ENCODE results near the gene ZNF773.
"Not testable (repeated sequence)": the region's sequence is repeated elsewhere in the genome, so short reads cannot be mapped to it uniquely, and the experiment has no call there.

ZNF773 gene

GRCh38 chr19:57499680-57500395, at the start of gene ZNF773:
Gene ZNF773 (plus strand): TSS chr19:57499938. CDS start chr19:57500081, 143 bp downstream.
- H3K4me1 Mint-ChIP-seq: peaks cover 36% of the 10 kb centered on the region
- peaks cover 46% of the 10 kb centered on the region for H3K36me3 Mint-ChIP-seq
- not testable (repeated sequence) for H3K27me3 Mint-ChIP-seq
- peak within 1 kb of the TSS; percentile 96 for H3K27ac Mint-ChIP-seq
- peaks cover 28% of the 10 kb centered on the region for H3K9me3 Mint-ChIP-seq
- H3K4me3 Mint-ChIP-seq: peak within 1 kb of the TSS; percentile 93

- H3K27me3 Mint-ChIP-seq: no peaks in the 10 kb centered on the region
- peaks cover 42% of the 10 kb centered on the region for H3K36me3 Mint-ChIP-seq
- H3K4me3 Mint-ChIP-seq: no peak overlapping the region
- no peaks in the 10 kb centered on the region for H3K4me1 Mint-ChIP-seq
- no peak overlapping the region for H3K27ac Mint-ChIP-seq
- H3K9me3 Mint-ChIP-seq: peaks cover 27% of the 10 kb centered on the region
Observed at GRCh38 chr19:57452307-57452706, 47.4 kb upstream of the ZNF773 start.

- Mint-ChIP-seq H3K9me3 (peaks cover 47% of the 10 kb centered on the region), H3K4me1 (no peaks in the 10 kb centered on the region), H3K36me3 (peaks cover 45% of the 10 kb centered on the region), H3K4me3 (no peak overlapping the region), H3K27ac (no peak overlapping the region), H3K27me3 (no peaks in the 10 kb centered on the region)
Observed at GRCh38 chr19:57465680-57466381, 33.9 kb upstream of the ZNF773 start.

- no peak overlapping the region for H3K4me3 Mint-ChIP-seq
- peaks cover 50% of the 10 kb centered on the region for H3K9me3 Mint-ChIP-seq
- no peaks in the 10 kb centered on the region for H3K4me1 Mint-ChIP-seq
- H3K36me3 Mint-ChIP-seq: peaks cover 46% of the 10 kb centered on the region
- no peak overlapping the region for H3K27ac Mint-ChIP-seq
- no peaks in the 10 kb centered on the region for H3K27me3 Mint-ChIP-seq
Observed at GRCh38 chr19:57466489-57466888, 33.2 kb upstream of the ZNF773 start.

GRCh38 chr19:57473646-57474045, 26.1 kb upstream of the ZNF773 start:
- Mint-ChIP-seq H3K36me3 (peaks cover 76% of the 10 kb centered on the region), H3K27ac (no peak overlapping the region), H3K4me1 (peaks cover 20% of the 10 kb centered on the region), H3K27me3 (no peaks in the 10 kb centered on the region), H3K9me3 (peaks cover 54% of the 10 kb centered on the region), H3K4me3 (no peak overlapping the region)

GRCh38 chr19:57477191-57478008, 22.3 kb upstream of the ZNF773 start, which contains the start of gene ZNF772:
Gene ZNF772 (minus strand): TSS chr19:57477566. CDS start chr19:57477309, 257 bp downstream.
- Mint-ChIP-seq H3K27ac (peak within 1 kb of the TSS; percentile 98), H3K4me3 (peak within 1 kb of the TSS; percentile 97), H3K27me3 (no peaks in the 10 kb centered on the region), H3K36me3 (peaks cover 55% of the 10 kb centered on the region), H3K4me1 (peaks cover 20% of the 10 kb centered on the region), H3K9me3 (peaks cover 43% of the 10 kb centered on the region)

GRCh38 chr19:57487477-57488298, 12.1 kb upstream of the ZNF773 start, which contains the start of gene ZNF419:
Gene ZNF419 (plus strand): TSS chr19:57487750. CDS start chr19:57487951, 201 bp downstream.
- Mint-ChIP-seq H3K36me3 (peaks cover 37% of the 10 kb centered on the region), H3K4me1 (peaks cover 15% of the 10 kb centered on the region), H3K9me3 (peaks cover 28% of the 10 kb centered on the region), H3K4me3 (peak within 1 kb of the TSS; percentile 74), H3K27ac (peak within 1 kb of the TSS; percentile 83)
- H3K27me3 Mint-ChIP-seq: not testable (repeated sequence)

- H3K36me3 Mint-ChIP-seq: peaks cover 43% of the 10 kb centered on the region
- H3K27ac Mint-ChIP-seq: peak overlapping the region; percentile 62
- peaks cover 15% of the 10 kb centered on the region for H3K4me1 Mint-ChIP-seq
- H3K27me3 Mint-ChIP-seq: not testable (repeated sequence)
- peaks cover 31% of the 10 kb centered on the region for H3K9me3 Mint-ChIP-seq
- H3K4me3 Mint-ChIP-seq: peak overlapping the region; percentile 74
Observed at GRCh38 chr19:57488299-57488644, 11.5 kb upstream of the ZNF773 start.

- Mint-ChIP-seq H3K27ac (peak overlapping the region; percentile 96), H3K4me3 (peak overlapping the region; percentile 93), H3K9me3 (peaks cover 28% of the 10 kb centered on the region), H3K4me1 (peaks cover 36% of the 10 kb centered on the region), H3K36me3 (peaks cover 47% of the 10 kb centered on the region)
- not testable (repeated sequence) for H3K27me3 Mint-ChIP-seq
Observed at GRCh38 chr19:57499332-57499679, 432 bp upstream of the ZNF773 start.

- peaks cover 46% of the 10 kb centered on the region for H3K36me3 Mint-ChIP-seq
- not testable (repeated sequence) for H3K27me3 Mint-ChIP-seq
- peaks cover 28% of the 10 kb centered on the region for H3K9me3 Mint-ChIP-seq
- H3K27ac Mint-ChIP-seq: peak overlapping the region; percentile 80
- peak overlapping the region; percentile 93 for H3K4me3 Mint-ChIP-seq
- peaks cover 36% of the 10 kb centered on the region for H3K4me1 Mint-ChIP-seq
Observed at GRCh38 chr19:57500400-57500799, 662 bp downstream of the ZNF773 start.

- peaks cover 18% of the 10 kb centered on the region for H3K4me1 Mint-ChIP-seq
- H3K27ac Mint-ChIP-seq: no peak overlapping the region
- peaks cover 33% of the 10 kb centered on the region for H3K9me3 Mint-ChIP-seq
- H3K4me3 Mint-ChIP-seq: peak overlapping the region; percentile 8
- H3K27me3 Mint-ChIP-seq: no peaks in the 10 kb centered on the region
- H3K36me3 Mint-ChIP-seq: peaks cover 78% of the 10 kb centered on the region
Observed at GRCh38 chr19:57506163-57506562, 6.4 kb downstream of the ZNF773 start.

- Mint-ChIP-seq H3K36me3 (peaks cover 77% of the 10 kb centered on the region), H3K27me3 (no peaks in the 10 kb centered on the region), H3K4me3 (no peak overlapping the region), H3K9me3 (peaks cover 33% of the 10 kb centered on the region), H3K27ac (no peak overlapping the region), H3K4me1 (no peaks in the 10 kb centered on the region)
Observed at GRCh38 chr19:57511484-57511883, 11.7 kb downstream of the ZNF773 start.

GRCh38 chr19:57512845-57513244, 13.1 kb downstream of the ZNF773 start:
- Mint-ChIP-seq H3K4me1 (no peaks in the 10 kb centered on the region), H3K4me3 (no peak overlapping the region), H3K27ac (no peak overlapping the region), H3K9me3 (peaks cover 33% of the 10 kb centered on the region), H3K27me3 (no peaks in the 10 kb centered on the region), H3K36me3 (peaks cover 74% of the 10 kb centered on the region)

GRCh38 chr19:57515255-57515654, 15.5 kb downstream of the ZNF773 start:
- Mint-ChIP-seq H3K36me3 (peaks cover 62% of the 10 kb centered on the region), H3K9me3 (peaks cover 18% of the 10 kb centered on the region)

GRCh38 chr19:57518021-57518420, 18.3 kb downstream of the ZNF773 start:
- Mint-ChIP-seq H3K9me3 (peaks cover 25% of the 10 kb centered on the region), H3K36me3 (peaks cover 55% of the 10 kb centered on the region)
- H3K27me3 Mint-ChIP-seq, H3K4me3 Mint-ChIP-seq, H3K4me1 Mint-ChIP-seq, H3K27ac Mint-ChIP-seq: not testable (repeated sequence)

More at GRCh38 chr19:57515255-57515654, 15.5 kb downstream of the ZNF773 start:
- Mint-ChIP-seq H3K27me3 (no peaks in the 10 kb centered on the region), H3K27ac (no peak overlapping the region), H3K4me1 (no peaks in the 10 kb centered on the region), H3K4me3 (no peak overlapping the region)

All from activated naive CD4-positive, alpha-beta T cell treated with anti-CD3 and anti-CD28 coated beads, Interleukin-2, amount 50 U/mL, for 24 hours (primary cell).